ENCODE results near the gene PHKB. TPM values are rescaled to one million over a fixed set of nuclear protein-coding genes. Genes with fewer than 3 reads are reported as not detected.

The PHKB gene
- total RNA-seq, 1 experiment from 2014 or later, result 38.8 TPM

DNA sequence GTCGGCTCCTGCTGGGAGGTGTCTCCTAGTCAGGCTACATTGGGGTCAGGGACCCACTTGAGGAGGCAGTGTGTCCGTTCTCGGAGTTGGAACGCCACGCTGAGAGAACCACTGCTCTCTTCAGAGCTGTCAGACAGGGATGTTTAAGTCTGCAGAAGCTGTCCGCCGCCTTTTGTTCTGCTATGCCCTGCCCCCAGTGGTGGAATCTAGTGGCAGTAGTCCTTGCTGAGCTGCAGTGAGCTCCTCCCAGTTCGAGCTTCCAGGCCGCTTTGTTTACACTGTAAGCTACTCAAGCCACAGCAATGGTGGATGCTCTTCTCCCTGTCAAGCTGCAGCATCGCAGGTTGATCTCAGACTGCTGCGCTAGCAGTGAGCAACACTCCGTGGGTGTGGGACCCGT lies 36.3 kb upstream of the PHKB start:
- H3K9ac ChIP-seq (ENCODE audit: extremely low read depth, insufficient read length, low read length), result no peak overlapping the region
- no peak overlapping the region for H3T11ph ChIP-seq (ENCODE audit: low read length)
- H3K23ac ChIP-seq (ENCODE audit: insufficient read length, low read depth, low read length), result no peak overlapping the region
- H3K27ac ChIP-seq (ENCODE audit: insufficient read length, low read depth, low read length), result no peak overlapping the region
- no peak overlapping the region for H2BK5ac ChIP-seq (ENCODE audit: insufficient read length, low read length)
- H3K4me1 ChIP-seq (ENCODE audit: insufficient read depth, low read length), result peaks cover 4% of the 10 kb centered on the region; the same call in 1 of the 2 replicates
- peak; percentile 54 for TF ChIP-seq CTCF (conservative IDR thresholded peaks at IDR 0.05)
- H4K91ac ChIP-seq (ENCODE audit: insufficient read length, low read depth, low read length), result no peak overlapping the region
- no CpG with 5 or more reads among the region's 13 CpGs for WGBS (ENCODE audit: extremely low coverage, insufficient read length, low lambda C conversion rate)
- H3K27ac Mint-ChIP-seq, result peak overlapping the region in 2 of 3 experiments; percentile 47 to 87; a peak in 2 of 7 replicates
- no peaks in the 10 kb centered on the region for H3K9me3 ChIP-seq (ENCODE audit: control insufficient read depth, low read depth, low read length)
- no peak overlapping the region for H3K14ac ChIP-seq (ENCODE audit: insufficient read depth, low read length)
- peaks cover 21 to 30% (median 24%) of the 10 kb centered on the region in 3 experiments for H3K36me3 Mint-ChIP-seq (ENCODE audit: insufficient read depth in 1 of 3, low read depth in 3 of 3)
- no peak overlapping the region for H3K4me2 ChIP-seq (ENCODE audit: insufficient read depth, insufficient read length, low read length)
- no peak overlapping the region for H2AFZ ChIP-seq (ENCODE audit: low read length)
- no peaks in the 10 kb centered on the region for H3K79me1 ChIP-seq (ENCODE audit: insufficient read depth, low read depth, low read length, poor library complexity, severe bottlenecking)
- H4K8ac ChIP-seq (replicated peaks; ENCODE audit: insufficient read length, low read depth, low read length), result no peak overlapping the region
- H3K23me2 ChIP-seq (ENCODE audit: insufficient read length, low read depth, low read length, poor library complexity, severe bottlenecking), result no peaks in the 10 kb centered on the region
- no peaks in the 10 kb centered on the region for H3K27me3 Mint-ChIP-seq (ENCODE audit: low read depth)
- no peak overlapping the region for H3K56ac ChIP-seq (ENCODE audit: insufficient read length, low read depth, low read length)
- DNase-seq, result peak; percentile 71
- no peaks in the 10 kb centered on the region; a peak in 1 of 5 replicates for H3K9me3 Mint-ChIP-seq
- H3K27me3 ChIP-seq (ENCODE audit: insufficient read depth, low read length), result no peaks in the 10 kb centered on the region
- no peak overlapping the region for H3K4me3 Mint-ChIP-seq
- peaks cover 10 to 18% of the 10 kb centered on the region in 2 experiments for H3K4me1 Mint-ChIP-seq
- no peak overlapping the region for H2BK120ac ChIP-seq (ENCODE audit: low read depth, low read length, poor library complexity, severe bottlenecking)
- H3K4ac ChIP-seq (ENCODE audit: low read depth, low read length), result no peak overlapping the region
- no peak overlapping the region for H2BK20ac ChIP-seq (ENCODE audit: low read depth, low read length, poor library complexity, severe bottlenecking)
- no peaks in the 10 kb centered on the region for H4K20me1 ChIP-seq (ENCODE audit: control insufficient read depth, insufficient read depth, insufficient read length)
- H4K5ac ChIP-seq (ENCODE audit: insufficient read length, low read depth, low read length), result no peak overlapping the region
- no peaks in the 10 kb centered on the region for H3K79me2 ChIP-seq (ENCODE audit: insufficient read depth, low read length)
- no peak overlapping the region for H2BK12ac ChIP-seq (ENCODE audit: insufficient read length, low read depth, low read length)
- H2AK5ac ChIP-seq (ENCODE audit: insufficient read length, low read length), result no peak overlapping the region
- H3K18ac ChIP-seq (ENCODE audit: insufficient read length, low read depth, low read length), result no peak overlapping the region
- no peak overlapping the region for H2BK15ac ChIP-seq (ENCODE audit: low read depth, low read length)
